K562 (cell line): ENCODE data around the gene PHACTR3. TPM values are rescaled to one million over a fixed set of nuclear protein-coding genes. Genes with fewer than 3 reads are reported as not detected.

Experiments
- ATAC-seq: fragments of 200-7000 bp; cut with Tn5 transposase; 3 replicates; pipeline ENCODE4 v1.9.1; 2020; ENCODE audit warnings: moderate library complexity
- BruUV-seq: library from RNA; stranded (reverse); fragments of 400-500 nt; replicated peaks from 2 replicates; lab custom pipeline; 2021; lab: Mats Ljungman, UMichigan
- CTCF ChIA-PET: fragments of 300-600 bp; formaldehyde crosslinking; extraction: SDS; loops from one replicate; lab custom pipeline; 2021; ENCODE audit warnings: low intra/inter-chr PET ratio; lab: Yijun Ruan, JAX
- POLR2A ChIA-PET: fragments of 300-600, 350-650 bp; sonication (Branson Sonifier 250); formaldehyde crosslinking; extraction: SDS; loops from one replicate; lab custom pipeline; 2021; ENCODE audit warnings: antibody characterized with exemption, inconsistent platforms; lab: Yijun Ruan, JAX
- DNase-seq, 4 experiments: peaks; one replicate each; pipeline versions ENCODE4 v3.0.0 to v3.0.0-alpha.2; 2011 to 2018; ENCODE audit warnings: low spot score in 3 of 4, mixed read lengths in 3 of 4; ENCODE audit errors: extremely low read depth in 1 of 4
- FAIRE-seq: peaks from 2 replicates; lab custom pipeline; 2011; peaks lifted over from hg19 to GRCh38; lab: Jason Lieb, UNC
- H2AFZ ChIP-seq: 2 replicates; pipeline ENCODE4 v1.6.0; 2011; ENCODE audit warnings: low read depth, low read length, control low read depth, inconsistent platforms
- H3K27ac ChIP-seq: fragments of 200-600 bp; 3 replicates; pipeline ENCODE4 v1.8.0; 2011; ENCODE audit warnings: low read depth, mild to moderate bottlenecking, control low read depth, inconsistent platforms, low read length, moderate library complexity, mixed read lengths; ENCODE audit errors: extremely low read depth
- H3K27me3 ChIP-seq, 2 experiments: fragments of 300-600 bp in 1 of 2; 2 replicates in 1 of 2; 3 replicates in 1 of 2; pipeline versions ENCODE4 v1.6.0 to v1.8.0; 2011; ENCODE audit warnings: inconsistent platforms in 2 of 2, low read length in 2 of 2, mild to moderate bottlenecking in 1 of 2, mixed read lengths in 1 of 2, moderate library complexity in 1 of 2; ENCODE audit not compliant: control insufficient read depth in 2 of 2, insufficient read depth in 2 of 2
- H3K36me3 ChIP-seq: fragments of 300-600 bp; 3 replicates; pipeline ENCODE4 v1.8.0; 2011; ENCODE audit warnings: mild to moderate bottlenecking, low read length, inconsistent platforms; ENCODE audit not compliant: control insufficient read depth, insufficient read depth
- H3K4me1 ChIP-seq, 2 experiments: fragments of 200-600 bp in 1 of 2; replicated peaks in 1 of 2; 2 replicates in 1 of 2; 3 replicates in 1 of 2; pipeline versions ENCODE4 v1.5.1 to v1.8.0; 2011; ENCODE audit warnings: inconsistent platforms in 2 of 2, low read length in 2 of 2, mild to moderate bottlenecking in 1 of 2, mixed read lengths in 1 of 2, moderate library complexity in 1 of 2; ENCODE audit not compliant: control insufficient read depth in 2 of 2, insufficient read depth in 2 of 2
- H3K4me2 ChIP-seq: 2 replicates; pipeline ENCODE4 v1.6.1; 2011; ENCODE audit warnings: low read length, control low read depth, inconsistent platforms, mixed read lengths; ENCODE audit not compliant: insufficient read depth
- H3K4me3 ChIP-seq: fragments of 200-600 bp; sonication (generic), shearing (Covaris generic); 2 replicates; pipeline ENCODE4 v1.5.1; 2016; ENCODE audit warnings: control low read depth, inconsistent platforms
- H3K79me2 ChIP-seq: fragments of 200-600 bp; 3 replicates; pipeline ENCODE4 v1.8.0; 2011; ENCODE audit warnings: low read length, inconsistent platforms; ENCODE audit not compliant: control insufficient read depth, insufficient read depth
- H3K9ac ChIP-seq, 2 experiments: 2 replicates each; pipeline versions ENCODE4 v1.6.0 to v1.6.1; 2011; ENCODE audit warnings: low read depth in 2 of 2, low read length in 2 of 2, control low read depth in 1 of 2, inconsistent platforms in 1 of 2, mild to moderate bottlenecking in 1 of 2, mixed read lengths in 1 of 2; ENCODE audit not compliant: insufficient read depth in 1 of 2
- H3K9me1 ChIP-seq: one replicate; pipeline ENCODE4 v1.6.0; 2011; ENCODE audit warnings: inconsistent platforms, mild to moderate bottlenecking, low read length, moderate library complexity; ENCODE audit not compliant: control insufficient read depth, insufficient read depth
- H3K9me3 ChIP-seq: replicated peaks from 2 replicates; pipeline ENCODE4 v1.5.1; 2011; ENCODE audit warnings: low read depth, low read length, inconsistent platforms; ENCODE audit not compliant: control insufficient read depth, insufficient read depth
- H4K20me1 ChIP-seq: replicated peaks from 2 replicates; pipeline ENCODE4 v1.6.1; 2011; ENCODE audit warnings: low read length, inconsistent platforms, mixed read lengths; ENCODE audit not compliant: control insufficient read depth, insufficient read depth
- FOXJ2 ChIP-seq: fragments of 200-800 bp; sonication (Bioruptor generic); IDR thresholded peaks from 2 replicates; pipeline ENCODE4 v1.6.1; 2016; ENCODE audit warnings: missing genetic modification characterization, missing compliant biosample characterization
- NFATC3 ChIP-seq: fragments of 450-650 bp; IDR thresholded peaks from 2 replicates; pipeline ENCODE4 v1.6.1; 2017; ENCODE audit warnings: mild to moderate bottlenecking
- RNF2 ChIP-seq: sonication (generic); IDR thresholded peaks from 2 replicates; pipeline ENCODE4 v1.6.1; 2016
- RREB1 ChIP-seq: fragments of 250-450 bp; sonication (Bioruptor Pico); IDR thresholded peaks from 2 replicates; pipeline ENCODE4 v1.4.0; 2020
- ZFP1 ChIP-seq: fragments of 450-650 bp; formaldehyde crosslinking; IDR thresholded peaks from 2 replicates; pipeline ENCODE4 v1.4.0; 2020; ENCODE audit warnings: mild to moderate bottlenecking, mixed read lengths
- ZNF764 ChIP-seq: fragments of 250-450 bp; sonication (Bioruptor Pico); IDR thresholded peaks from 2 replicates; pipeline ENCODE4 v1.4.0; 2020; ENCODE audit warnings: low read depth, mild to moderate bottlenecking, moderate library complexity
- WGBS: fragments of 100-300 bp; shearing (Covaris generic); methylation state at CpG from one replicate; pipeline ENCODE4 v1.1.6; 2016; ENCODE audit warnings: low coverage, mixed read lengths; ENCODE audit not compliant: insufficient coverage; ENCODE audit errors: missing lambda C conversion rate; 5-methylcytosine and 5-hydroxymethylcytosine counted together
- in situ Hi-C: fragments of 300-500 bp; cut with MboI; formaldehyde crosslinking; loops from 4 replicates; pipeline ENCODE4 v1.15.0; 2018; ENCODE audit warnings: inconsistent platforms, mixed read lengths
- intact Hi-C: fragments of 100-400 bp; cut with micrococcal nuclease; formaldehyde crosslinking; loops from 2 replicates; pipeline ENCODE4 v1.14.2; 2022
- polyA plus RNA-seq, 8 experiments: library from polyadenylated mRNA; depleted of rRNA in 4 of 8; stranded (reverse) in 5 of 8; unstranded in 3 of 8; fragments of >200 nt; fragmentation: Nextera tagmentation in 2 of 8; fragmentation: Illumina TruSeq in 1 of 8; extraction: Ambion mirVana in 2 of 8; extraction: Trizol in 1 of 8; gene quantifications; 2 replicates each; pipeline versions ENCODE4 v1.2.1 to v1.2.3, GENCODE V29; 2011 to 2014; ENCODE audit warnings: inconsistent platforms in 1 of 8, missing spikeins in 1 of 8
- total RNA-seq, 7 experiments: library from RNA; depleted of rRNA in 6 of 7; stranded (reverse); fragments of >200 nt in 6 of 7; fragmentation: Illumina TruSeq in 2 of 7; extraction: Trizol in 2 of 7; gene quantifications; 2 replicates each; pipeline versions ENCODE4 v1.2.1 to v1.2.3, GENCODE V29; 2011 to 2021; ENCODE audit warnings: low replicate concordance in 1 of 7

The PHACTR3 gene
- total and polyA plus RNA-seq, 9 of the 15 experiments (the other 6 are each of a cell fraction or from before 2014, with no cell fraction given) = not detected

GRCh38 chr20:59625214-59625922 lies 21.0 kb downstream of the PHACTR3 start:
- intact Hi-C loops = no loop called here

More at GRCh38 chr20:59625214-59625922, 21.0 kb downstream of the PHACTR3 start:
- ATAC-seq = no peak
- H3K27me3 ChIP-seq = peaks cover 0 to 5% of the 10 kb centered on the region in 2 experiments; a peak in 2 of 5 replicates
- H3K9me1 ChIP-seq = no peaks in the 10 kb centered on the region
- DNase-seq = no peak
- TF ChIP-seq ZNF764 (CRISPR knock-in tag) (no peak), ZFP1 (CRISPR knock-in tag) (no peak), RREB1 (CRISPR knock-in tag) (no peak), NFATC3 (no peak), RNF2 (no peak), FOXJ2 (tag) (no peak)
- in situ Hi-C loops = no loop called here
- H2AFZ ChIP-seq = no peak overlapping the region
- BruUV-seq = no TSS peak
- FAIRE-seq = no peak
- no peaks in the 10 kb centered on the region for H3K79me2 ChIP-seq
- no peak overlapping the region for H3K4me2 ChIP-seq
- ChIA-PET POLR2A (no interaction called here), CTCF (no interaction called here)
- 0% methylated on average over 13 of the region's 14 CpGs for WGBS
- no peaks in the 10 kb centered on the region; the same call in 1 of the 2 replicates for H4K20me1 ChIP-seq
- no peak overlapping the region for H3K4me3 ChIP-seq
- no peaks in the 10 kb centered on the region for H3K36me3 ChIP-seq
- no peaks in the 10 kb centered on the region for H3K9me3 ChIP-seq
- H3K27ac ChIP-seq = no peak overlapping the region
- H3K4me1 ChIP-seq = no peaks in the 10 kb centered on the region
- no peak overlapping the region for H3K9ac ChIP-seq
